HG03442 (cell line): ENCODE results near the gene SH2D5.

Experiments
- ATAC-seq: cut with Tn5 transposase; IDR thresholded peaks from one replicate; pipeline ENCODE4 v1.9.1; 2021; ENCODE audit warnings: mild to moderate bottlenecking, moderate library complexity; ENCODE audit not compliant: unreplicated experiment

Gene SH2D5

DNA sequence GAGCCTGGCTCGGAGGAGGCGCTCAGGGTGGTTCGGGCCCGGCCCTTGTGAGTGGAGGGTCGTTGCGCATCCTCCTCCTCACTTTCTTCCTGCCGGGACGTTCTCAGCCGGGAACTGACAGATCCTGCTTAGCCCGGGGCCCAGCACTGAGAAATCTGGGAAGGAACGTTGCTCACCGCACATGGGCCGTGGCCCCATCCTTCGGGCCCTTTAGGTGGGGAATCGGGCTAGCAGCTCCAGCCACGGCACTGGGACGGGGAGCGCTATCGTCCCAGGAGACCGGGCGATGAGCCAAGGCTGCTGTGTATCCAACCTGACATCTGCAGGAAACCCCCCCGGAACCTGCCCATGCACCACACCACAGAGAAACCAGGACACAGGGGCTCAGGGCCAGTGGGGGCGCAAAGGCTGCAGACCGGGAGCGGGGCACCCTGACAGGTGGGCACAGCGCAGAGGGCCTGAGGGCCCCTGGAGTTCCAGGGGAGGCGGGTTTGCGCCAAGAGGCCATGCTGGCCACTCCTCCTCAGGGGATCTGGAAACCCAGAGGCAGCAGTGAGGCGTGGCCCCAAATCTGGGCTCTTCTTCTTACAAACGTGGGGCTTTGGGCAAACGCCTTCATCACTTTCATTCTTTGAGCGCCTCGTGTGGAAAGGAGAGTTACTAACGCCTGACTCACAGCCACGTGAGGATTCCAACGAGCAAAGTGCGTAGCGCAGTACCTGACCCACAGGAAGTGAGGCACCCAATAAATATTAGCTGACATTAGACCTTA, at the start of gene SH2D5:
Gene SH2D5 (minus strand): TSS at position 116 of the 772 bp plus-strand sequence. CDS start 4,659 bp downstream, outside the sequence.
- ATAC-seq, result peak; percentile 48

DNA sequence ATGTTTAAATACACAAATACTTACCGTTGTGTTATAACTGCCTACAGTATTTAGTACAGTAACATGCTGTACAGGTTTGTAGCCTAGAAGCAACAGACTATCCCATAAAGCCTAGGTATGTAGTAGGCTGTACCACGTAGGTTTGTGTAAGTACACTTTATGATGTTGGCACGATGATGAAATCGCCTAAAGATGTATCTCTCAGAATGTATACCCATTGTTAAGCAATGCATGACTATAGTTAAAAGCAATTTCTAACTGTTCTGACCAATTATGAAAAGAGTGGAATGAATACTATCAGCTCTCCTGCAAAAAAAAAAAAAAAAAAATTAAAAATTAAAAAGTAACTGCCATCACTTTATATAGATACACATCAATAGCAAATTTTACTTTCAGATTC, 43.2 kb upstream of the SH2D5 start:
- no peak for ATAC-seq

DNA sequence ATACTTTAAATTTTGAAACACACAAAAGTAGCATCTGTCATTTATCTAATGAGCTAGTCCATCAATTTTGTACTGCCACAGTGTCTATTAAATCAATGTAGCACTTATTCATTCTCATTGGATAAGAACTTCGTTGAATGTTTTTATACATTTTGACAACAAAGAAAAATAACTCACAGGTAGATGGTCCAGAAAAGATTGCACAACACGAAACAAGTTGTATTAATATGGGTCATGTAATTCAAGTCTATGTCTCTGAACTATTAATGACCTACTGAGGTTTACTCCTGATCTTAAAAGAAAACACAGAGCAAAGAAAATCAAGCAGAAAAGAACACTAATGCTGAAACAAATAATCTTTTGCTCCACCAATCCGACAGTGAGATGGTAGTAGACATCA, 39.3 kb upstream of the SH2D5 start:
- ATAC-seq, result no peak

DNA sequence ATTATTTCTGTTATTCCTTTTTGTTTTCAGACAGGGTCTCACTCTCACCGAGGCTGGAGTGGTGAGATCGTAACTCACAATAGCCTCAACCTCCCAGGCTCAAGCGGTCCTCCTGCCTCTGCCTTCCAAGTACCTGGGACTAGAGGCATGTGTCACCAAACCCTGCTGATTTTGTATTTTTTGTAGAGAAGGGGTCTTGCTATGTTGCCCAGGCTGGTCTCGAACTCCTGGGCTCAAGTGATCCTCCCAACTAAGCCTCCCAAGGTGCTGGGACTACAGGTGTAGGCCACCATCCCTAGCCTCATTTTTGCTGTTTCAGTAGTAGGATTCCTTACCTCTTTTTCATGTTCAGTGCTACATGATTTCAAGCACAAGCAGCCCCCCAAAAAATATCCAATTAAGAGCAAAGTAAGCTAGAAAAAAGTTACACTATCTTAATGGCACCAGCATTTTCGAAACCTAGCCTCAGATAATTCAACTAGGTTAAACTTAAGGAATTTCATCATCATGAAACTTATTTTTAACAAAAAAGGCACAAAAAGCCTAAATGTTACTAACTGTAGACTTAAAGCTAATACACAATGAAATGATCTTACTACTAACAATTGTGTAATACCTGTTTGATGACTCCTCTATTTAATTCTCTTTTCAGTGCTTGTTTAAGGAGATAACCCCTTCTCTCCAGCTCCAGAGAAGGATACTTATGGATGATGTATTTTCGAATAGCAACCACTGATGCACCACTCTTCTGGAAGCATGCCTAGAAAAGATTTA, 38.0 kb upstream of the SH2D5 start:
- ATAC-seq, result no peak

DNA sequence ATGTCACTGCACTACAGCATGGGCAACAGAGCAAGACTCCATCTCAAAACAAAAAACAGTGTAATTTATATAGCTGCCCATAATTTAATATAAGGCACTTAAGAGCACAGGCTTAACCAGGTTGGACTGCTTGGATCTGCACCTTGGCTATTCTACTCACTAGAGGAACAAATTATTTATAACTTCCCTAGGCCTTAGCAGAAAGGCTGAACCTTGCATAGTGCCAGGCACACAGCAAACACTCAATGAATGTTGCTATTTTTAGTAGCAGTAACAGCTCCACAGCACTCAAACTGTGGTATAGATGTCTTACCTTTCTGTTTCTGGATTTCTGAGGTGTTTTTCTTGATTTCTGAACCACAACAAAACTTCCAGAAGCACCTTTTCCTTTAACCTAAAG, 34.8 kb upstream of the SH2D5 start:
- no peak for ATAC-seq

DNA sequence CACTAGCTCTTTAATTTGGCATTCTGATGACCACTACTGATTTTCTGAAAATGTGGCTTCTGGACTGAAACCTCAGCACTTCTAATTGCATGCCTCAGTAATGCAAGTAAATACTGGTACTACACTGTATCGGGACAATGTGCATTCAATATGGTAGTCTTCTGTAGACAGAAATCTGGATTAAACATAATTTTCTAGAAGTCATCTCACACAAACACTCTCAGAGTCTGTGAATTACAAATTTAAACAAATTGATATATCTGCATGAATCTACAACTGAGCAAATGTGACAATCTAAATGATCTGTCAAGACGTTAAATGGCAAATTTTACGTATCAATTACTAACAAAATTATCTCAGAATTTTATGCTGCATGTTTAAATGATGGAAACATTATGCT, 30.9 kb upstream of the SH2D5 start:
- no peak for ATAC-seq

DNA sequence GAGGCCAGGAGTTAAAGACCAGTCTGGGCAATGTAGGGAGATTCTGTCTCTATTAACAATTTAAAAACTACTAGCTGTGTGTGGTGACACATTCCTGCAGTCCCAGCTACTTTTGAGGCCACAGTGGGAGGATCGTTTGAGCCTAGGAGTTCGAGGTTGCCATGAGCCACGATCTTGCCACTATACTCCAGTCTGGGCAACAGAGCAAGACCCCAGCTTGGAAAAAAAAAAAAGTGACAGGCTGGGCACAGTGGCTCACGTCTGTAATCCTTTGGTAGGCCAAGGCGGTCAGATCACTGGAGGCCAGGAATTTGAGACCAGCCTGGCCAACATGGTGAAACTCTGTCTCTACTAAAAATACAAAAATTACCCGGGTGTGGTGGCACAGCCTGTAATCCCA, 27.8 kb upstream of the SH2D5 start:
- no peak for ATAC-seq

DNA sequence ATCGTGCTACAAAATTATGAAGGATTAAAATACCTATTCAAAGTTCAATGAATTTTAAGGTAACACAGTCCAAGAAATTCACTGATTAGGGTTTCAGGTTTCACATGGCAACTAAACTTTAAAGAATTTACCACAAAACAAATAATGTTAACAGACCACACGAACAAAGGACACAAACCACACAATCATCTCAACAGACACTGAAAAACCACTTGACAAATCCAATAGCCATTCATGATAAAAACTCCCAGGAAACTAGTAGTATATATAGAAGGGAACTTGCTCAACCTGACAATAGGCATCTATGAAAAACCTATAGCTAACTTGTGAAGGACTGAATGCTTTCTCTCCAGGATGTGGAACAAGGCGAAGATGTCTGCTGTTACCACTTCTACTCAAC, 21.1 kb upstream of the SH2D5 start:
- ATAC-seq, result no peak

DNA sequence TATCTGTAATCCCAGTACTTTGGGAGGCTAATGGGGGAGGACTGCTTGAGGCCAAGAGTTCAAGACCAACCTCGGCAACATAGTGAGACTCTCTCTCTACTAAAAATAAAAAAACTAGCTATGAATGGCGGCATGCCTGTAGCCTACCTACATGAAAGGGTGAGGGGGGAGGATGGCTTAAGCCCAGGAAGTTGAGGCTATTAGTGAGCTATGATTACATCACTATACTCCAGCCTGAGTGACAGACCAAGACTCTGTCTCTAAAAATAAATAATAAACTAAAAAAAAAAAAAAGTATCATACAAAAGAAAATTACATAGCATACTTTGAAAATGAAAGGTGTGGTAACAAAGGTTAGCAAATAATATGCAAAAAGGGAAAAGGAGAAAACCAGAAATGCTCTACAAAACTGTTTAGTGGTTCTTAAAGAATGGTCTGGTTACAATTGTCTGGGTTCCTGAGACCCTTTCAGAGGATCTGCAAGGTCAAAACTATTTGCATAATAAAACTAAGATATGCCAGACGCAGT, 19.0 kb upstream of the SH2D5 start:
- ATAC-seq, result no peak

DNA sequence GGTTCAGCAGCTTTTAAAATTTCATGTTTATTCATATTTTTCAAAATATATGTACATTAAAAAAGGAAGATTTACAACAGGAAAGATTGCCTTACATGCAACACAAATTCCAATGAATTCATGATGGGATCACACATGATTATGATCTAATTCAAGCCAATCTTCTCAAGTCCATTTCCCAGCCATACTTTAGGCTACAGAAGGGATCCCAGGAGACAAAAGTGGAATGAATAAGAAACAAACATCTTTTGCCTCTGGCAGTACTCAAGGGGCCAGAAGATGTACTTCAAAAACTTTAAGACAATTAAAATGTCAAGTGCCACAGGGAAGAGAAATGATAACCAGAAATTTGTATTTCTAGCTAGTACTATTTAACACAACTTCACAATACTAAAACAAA, 10.2 kb upstream of the SH2D5 start:
- no peak for ATAC-seq

DNA sequence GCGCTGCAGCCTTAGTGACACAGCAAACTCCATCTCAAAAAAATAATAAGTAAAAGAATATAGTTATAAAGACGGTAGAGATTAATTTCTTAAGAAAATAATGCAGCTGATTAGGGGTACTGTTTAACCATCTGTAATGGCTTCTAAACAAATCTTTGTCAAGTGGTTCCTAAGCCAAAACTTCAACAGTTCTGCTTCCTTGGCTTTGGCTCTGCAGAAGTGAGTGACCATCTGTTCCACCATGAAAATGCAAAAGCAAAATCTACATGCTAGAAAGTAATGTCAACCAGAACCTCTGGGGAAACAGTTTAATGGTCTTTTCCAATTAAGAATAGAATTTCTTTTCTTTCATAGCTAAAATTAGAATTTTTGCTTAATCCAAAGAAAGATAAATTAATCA, 8.3 kb upstream of the SH2D5 start:
- no peak for ATAC-seq

DNA sequence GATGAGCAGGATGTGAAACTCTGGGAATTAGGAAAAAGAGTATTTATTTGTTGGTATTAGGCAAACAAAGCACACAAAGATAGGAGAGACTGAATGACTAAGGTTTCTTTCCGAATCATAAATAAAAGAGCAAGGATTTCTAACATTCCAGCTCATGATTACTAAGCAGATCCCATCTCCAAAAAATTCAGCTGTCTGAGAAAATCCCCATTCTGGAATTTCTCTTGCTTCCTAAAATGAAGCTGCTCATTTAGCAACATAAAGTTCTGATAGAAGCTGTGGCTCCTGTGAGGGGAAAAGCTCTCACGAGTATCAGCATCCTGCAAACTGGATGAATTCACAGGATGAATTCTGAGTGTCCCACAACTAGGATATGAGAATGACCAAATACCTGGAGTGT, 6.7 kb upstream of the SH2D5 start:
- no peak for ATAC-seq

DNA sequence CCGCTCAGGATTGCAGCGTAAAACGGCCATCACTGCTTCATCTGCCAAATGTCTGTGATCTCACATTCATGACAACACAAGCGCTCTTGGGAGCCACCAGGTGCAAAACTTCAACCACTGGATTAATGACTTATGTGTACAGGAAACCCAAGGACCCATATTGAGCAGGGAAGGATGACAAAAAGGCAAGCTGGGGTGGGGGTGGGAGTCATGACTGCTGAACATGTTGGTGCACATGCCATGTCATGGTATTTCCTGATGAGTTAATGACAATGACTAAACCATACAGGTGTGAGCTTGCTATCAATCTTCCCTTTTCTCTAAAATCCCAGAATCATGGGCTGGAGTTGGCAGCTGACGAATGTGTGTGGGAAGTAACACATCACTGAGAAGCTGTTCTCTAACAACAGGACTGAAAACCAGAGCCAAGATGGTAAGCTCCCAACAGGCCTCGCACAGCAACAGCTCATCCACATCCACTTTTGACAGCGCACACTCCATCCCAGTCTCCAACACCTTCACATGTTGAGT, 3.1 kb upstream of the SH2D5 start:
- no peak for ATAC-seq

DNA sequence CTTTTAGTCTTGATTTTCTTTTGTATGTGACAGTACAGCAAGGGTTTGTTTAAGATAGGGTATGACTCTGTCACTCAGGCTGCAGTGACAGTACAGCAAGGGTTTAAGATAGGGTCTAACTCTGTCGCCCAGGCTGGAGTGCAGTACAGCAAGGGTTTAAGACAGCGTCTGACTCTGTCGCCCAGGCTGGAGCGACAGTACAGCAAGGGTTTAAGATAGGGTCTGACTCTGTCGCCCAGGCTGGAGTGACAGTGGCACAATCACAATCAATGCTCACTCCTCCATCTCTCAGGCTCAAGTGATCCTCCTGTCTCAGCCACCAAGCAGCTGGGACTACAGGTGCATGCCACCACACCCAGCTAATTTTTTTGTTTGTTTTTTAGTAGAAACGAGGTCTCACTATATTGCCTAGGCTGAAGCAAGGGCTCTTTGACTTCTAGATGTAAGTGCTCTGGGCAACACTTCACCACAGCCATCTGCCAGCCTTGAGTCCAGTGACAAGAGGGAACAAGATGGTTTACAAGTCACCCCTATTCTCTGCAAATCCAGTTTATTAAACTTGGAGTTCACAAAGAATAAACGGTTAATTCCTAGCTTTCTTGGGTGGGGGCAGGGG, 965 bp upstream of the SH2D5 start:
- peak; percentile 8 for ATAC-seq

DNA sequence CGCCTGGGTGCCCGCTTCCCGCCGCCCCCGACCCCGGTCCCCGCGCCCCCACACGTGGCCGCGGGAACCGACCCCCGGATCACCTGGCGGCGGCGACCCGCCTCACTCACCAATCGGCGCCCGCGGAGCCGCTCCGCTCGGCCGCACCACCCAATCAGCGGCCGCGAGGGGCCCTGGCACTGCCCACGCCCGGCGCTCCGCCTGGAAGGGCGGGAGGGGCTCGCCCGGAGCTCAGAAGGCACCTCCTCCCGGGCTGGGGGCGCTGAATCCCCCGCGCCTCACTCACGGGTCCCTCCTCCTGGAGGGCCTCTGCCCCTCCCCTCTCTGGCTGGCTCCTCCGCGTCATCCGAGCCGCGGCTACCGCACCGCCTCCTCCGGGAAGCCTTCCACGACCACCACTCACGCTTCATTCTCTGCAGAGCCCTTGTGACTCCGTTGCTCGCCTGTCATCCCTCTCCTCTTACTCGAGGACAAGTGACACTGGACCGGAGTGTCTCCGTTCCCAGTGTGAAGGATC, 374 bp downstream of the SH2D5 start:
- peak; percentile 56 for ATAC-seq

DNA sequence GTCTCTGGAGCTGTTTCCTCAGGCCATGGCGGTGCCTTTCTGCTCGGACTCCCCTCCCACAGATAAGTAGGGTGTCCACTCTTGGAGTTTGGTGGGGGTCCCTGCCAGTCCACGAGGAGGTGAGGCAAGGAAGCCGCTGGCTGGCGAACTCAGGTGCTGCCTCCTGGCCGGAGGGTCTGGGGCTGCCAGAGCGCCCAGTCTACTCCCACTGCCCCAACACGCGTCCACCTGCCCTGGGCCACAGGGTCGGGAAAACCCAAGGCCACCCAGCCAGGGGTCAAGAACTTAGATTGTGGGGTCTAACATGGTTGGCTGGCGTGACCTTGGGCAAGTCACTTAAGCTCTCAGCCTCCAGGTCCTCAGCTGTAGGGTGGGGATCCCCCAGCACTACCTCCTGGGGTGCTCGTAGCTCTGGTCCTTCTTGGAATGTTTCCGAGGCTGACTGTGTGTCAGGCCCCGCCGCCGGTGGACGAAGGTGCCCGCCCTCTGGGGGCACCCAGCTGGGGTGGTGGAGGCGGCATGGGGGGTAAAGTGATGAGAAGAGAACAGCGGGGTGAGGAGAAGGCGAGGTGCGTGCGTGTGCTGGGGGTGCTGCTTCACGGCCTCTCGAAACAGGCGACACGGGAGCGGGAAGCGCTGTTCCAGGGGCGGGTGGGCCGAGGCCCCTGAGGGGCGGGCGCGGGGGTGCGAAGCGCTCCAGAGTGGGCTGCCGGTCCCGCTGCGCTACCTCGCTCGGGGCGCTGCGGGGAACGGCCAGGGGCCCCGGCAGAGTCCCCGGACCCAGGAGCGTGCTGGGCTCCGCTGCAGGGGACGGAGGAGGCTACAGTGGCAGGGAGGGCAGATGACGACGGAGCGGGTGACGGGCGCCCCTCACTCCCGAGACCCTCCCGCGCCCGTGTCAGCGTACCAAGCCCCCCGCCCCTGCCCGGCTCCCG, 1.2 kb downstream of the SH2D5 start:
- peak; percentile 21 for ATAC-seq

DNA sequence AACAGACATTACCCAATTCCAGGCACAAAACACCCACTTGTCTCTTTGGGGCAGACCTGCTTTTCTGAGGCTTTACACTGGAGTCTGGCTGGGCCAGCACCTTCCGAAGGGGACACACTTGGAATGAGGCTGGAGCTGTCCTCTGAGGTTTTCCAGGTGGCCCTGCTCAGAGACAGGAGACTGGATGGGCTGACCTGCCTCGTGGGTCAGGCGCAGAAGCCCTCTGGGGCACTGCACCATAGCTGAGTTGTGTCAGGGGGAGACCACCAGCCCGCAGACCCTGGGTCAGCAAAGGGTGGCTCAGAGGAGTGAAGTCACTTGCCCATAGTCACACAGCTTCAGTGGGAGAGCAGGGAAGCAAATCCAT, 1.8 kb downstream of the SH2D5 start:
- ATAC-seq, result no peak

DNA sequence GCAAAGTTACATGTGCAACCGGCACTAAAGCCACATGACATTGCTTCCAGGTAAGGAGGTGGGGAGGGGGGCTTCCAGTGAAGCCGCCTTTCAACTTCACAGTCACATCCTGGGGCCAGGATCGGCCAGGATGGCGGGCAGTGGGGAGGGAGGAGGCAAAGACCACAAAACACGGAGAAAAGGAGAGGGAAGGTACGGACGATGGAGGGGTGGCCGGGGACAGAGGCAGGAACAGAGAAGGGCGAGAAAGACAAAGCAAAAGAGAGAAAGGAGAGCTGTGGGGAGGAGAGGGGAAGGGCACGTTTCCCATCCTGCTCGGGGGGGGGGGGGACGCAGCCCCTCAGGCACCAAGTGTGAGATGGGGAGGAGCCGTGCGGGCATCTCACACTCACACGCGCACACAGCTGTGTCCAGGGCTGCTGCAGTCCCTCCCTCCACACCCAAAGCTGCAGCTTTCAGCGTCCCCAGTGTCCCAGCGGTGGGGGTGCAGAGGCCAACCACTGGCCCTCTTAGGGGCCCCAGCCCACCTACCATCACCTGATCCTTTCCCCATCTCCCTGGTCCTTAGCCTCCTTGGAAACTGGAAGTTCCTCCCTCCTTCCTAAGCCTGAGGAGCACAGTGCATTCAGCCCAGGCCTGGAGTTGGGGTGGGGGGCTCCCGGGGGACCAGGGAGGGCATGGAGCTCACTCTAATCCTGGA, 2.4 kb downstream of the SH2D5 start:
- no peak for ATAC-seq

DNA sequence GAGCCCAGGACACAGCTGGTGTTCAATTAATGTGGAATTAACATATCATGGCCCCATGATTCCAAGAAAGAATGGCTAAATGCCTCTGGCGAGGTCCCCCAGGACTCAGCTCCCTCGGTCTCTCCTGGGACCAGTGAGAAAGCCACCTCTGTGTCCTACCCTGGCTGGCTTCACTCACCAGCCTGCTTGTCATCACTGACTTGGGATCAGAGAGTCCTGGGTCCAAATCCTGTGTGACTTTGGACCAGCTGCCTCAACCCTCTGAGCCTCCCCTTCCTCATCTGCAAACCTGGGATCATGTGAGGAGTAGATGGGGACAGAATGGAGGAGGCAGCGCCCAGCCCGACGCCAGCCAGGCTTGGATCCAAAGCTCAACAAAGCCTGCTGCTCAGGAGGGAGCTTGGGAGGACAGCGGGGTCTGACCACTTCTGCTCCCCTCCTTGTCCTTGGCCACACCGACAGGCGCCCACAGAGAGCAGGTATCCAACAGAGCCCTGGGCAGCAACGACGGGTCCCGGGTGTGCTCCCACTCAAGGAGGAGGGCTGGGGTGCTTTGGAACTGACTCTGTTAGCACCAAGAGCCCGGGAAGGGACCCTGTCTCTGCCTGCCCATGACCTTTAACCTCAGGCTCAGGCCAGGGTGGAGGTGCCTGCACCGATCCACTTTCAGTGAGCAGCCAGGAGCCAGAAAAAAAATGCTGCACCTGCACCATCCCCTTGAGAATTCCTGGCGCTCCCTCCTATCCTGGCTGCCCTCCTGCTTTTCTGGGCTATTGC, 3.2 kb downstream of the SH2D5 start:
- no peak for ATAC-seq
